Mesenchymal stem cell (in vitro differentiated cells and primary cell): Measurements from ENCODE around the gene ZSCAN22.

ENCODE experiments used
- DNase-seq: peaks from one replicate; pipeline ENCODE4 v3.0.0-alpha.2; 2013
- H2AFZ ChIP-seq: one replicate; pipeline ENCODE4 v1.6.1; 2013; ENCODE audit warnings: low read depth, mild to moderate bottlenecking, control low read depth, inconsistent platforms, low read length, moderate library complexity
- H2AK5ac ChIP-seq: 2 replicates; pipeline ENCODE4 v1.6.1; 2013; ENCODE audit warnings: low read length, moderate library complexity, mild to moderate bottlenecking, inconsistent platforms; ENCODE audit not compliant: severe bottlenecking
- H2BK120ac ChIP-seq: one replicate; pipeline ENCODE4 v1.6.1; 2013; ENCODE audit warnings: low read depth, mild to moderate bottlenecking, inconsistent platforms, low read length, moderate library complexity
- H2BK12ac ChIP-seq, 2 experiments: one replicate each; pipeline ENCODE4 v1.6.1; 2013; ENCODE audit warnings: inconsistent platforms in 2 of 2, low read length in 2 of 2, mild to moderate bottlenecking in 2 of 2, moderate library complexity in 2 of 2, control low read depth in 1 of 2
- H2BK15ac ChIP-seq: one replicate; pipeline ENCODE4 v1.6.1; 2013; ENCODE audit warnings: mild to moderate bottlenecking, low read depth, inconsistent platforms; ENCODE audit not compliant: poor library complexity, severe bottlenecking
- H2BK5ac ChIP-seq: 2 replicates; pipeline ENCODE4 v1.6.1; 2013; ENCODE audit warnings: low read depth, mild to moderate bottlenecking, low read length, control low read depth, inconsistent platforms; ENCODE audit not compliant: poor library complexity, severe bottlenecking
- H3K14ac ChIP-seq, 2 experiments: one replicate each; pipeline ENCODE4 v1.6.1; 2013; ENCODE audit warnings: inconsistent platforms in 2 of 2, low read length in 2 of 2, control low read depth in 1 of 2, mild to moderate bottlenecking in 1 of 2, moderate library complexity in 1 of 2
- H3K18ac ChIP-seq, 2 experiments: one replicate each; pipeline ENCODE4 v1.6.1; 2013; ENCODE audit warnings: inconsistent platforms in 2 of 2, low read length in 2 of 2, control low read depth in 1 of 2, low read depth in 1 of 2, mild to moderate bottlenecking in 1 of 2
- H3K23ac ChIP-seq, 2 experiments: one replicate each; pipeline ENCODE4 v1.6.1; 2013; ENCODE audit warnings: inconsistent platforms in 2 of 2, low read length in 2 of 2, mild to moderate bottlenecking in 2 of 2, moderate library complexity in 2 of 2, control low read depth in 1 of 2
- H3K27ac ChIP-seq: 2 replicates; pipeline ENCODE4 v1.5.1; 2013; ENCODE audit warnings: mild to moderate bottlenecking, moderate library complexity, low read length, control low read depth, inconsistent platforms; ENCODE audit not compliant: poor library complexity, severe bottlenecking
- H3K27me3 ChIP-seq, 2 experiments: 2 replicates each; pipeline versions ENCODE4 v1.6.1 to v1.7.0; 2013; ENCODE audit warnings: low read length in 2 of 2, mild to moderate bottlenecking in 2 of 2, moderate library complexity in 2 of 2, control low read depth in 1 of 2, inconsistent platforms in 1 of 2; ENCODE audit not compliant: control insufficient read depth in 1 of 2, insufficient read depth in 1 of 2
- H3K36me3 ChIP-seq, 2 experiments: 2 replicates each; pipeline versions ENCODE4 v1.6.1 to v1.7.0; 2013; ENCODE audit warnings: low read length in 2 of 2, control low read depth in 1 of 2, inconsistent platforms in 1 of 2, low read depth in 1 of 2, mild to moderate bottlenecking in 1 of 2; ENCODE audit not compliant: insufficient read depth in 2 of 2, control insufficient read depth in 1 of 2
- H3K4ac ChIP-seq, 2 experiments: one replicate each; pipeline ENCODE4 v1.6.1; 2013; ENCODE audit warnings: inconsistent platforms in 2 of 2, low read length in 2 of 2, mild to moderate bottlenecking in 2 of 2, moderate library complexity in 2 of 2, control low read depth in 1 of 2, low read depth in 1 of 2
- H3K4me1 ChIP-seq: 2 replicates; pipeline ENCODE4 v1.6.1; 2013; ENCODE audit warnings: low read depth, low read length, control low read depth; ENCODE audit not compliant: control insufficient read depth, insufficient read depth
- H3K4me2 ChIP-seq: 2 replicates; pipeline ENCODE4 v1.6.1; 2013; ENCODE audit warnings: low read length, mild to moderate bottlenecking, inconsistent platforms; ENCODE audit not compliant: poor library complexity, severe bottlenecking
- H3K4me3 ChIP-seq, 2 experiments: 2 replicates each; pipeline versions ENCODE4 v1.5.1 to v1.7.0; 2013; ENCODE audit warnings: low read length in 2 of 2, mild to moderate bottlenecking in 2 of 2, control low read depth in 1 of 2, low read depth in 1 of 2; ENCODE audit not compliant: insufficient read depth in 1 of 2
- H3K79me1 ChIP-seq: replicated peaks from 2 replicates; pipeline ENCODE4 v1.6.1; 2013; ENCODE audit warnings: mild to moderate bottlenecking, control low read depth, low read length, inconsistent platforms; ENCODE audit not compliant: poor library complexity, severe bottlenecking
- H3K9ac ChIP-seq: 2 replicates; pipeline ENCODE4 v1.7.0; 2013; ENCODE audit warnings: mild to moderate bottlenecking, low read length, moderate library complexity
- H3K9me3 ChIP-seq: 2 replicates; pipeline ENCODE4 v1.7.0; 2013; ENCODE audit warnings: mild to moderate bottlenecking, low read length; ENCODE audit not compliant: control insufficient read depth
- H4K8ac ChIP-seq: one replicate; pipeline ENCODE4 v1.6.1; 2013; ENCODE audit warnings: inconsistent platforms, mild to moderate bottlenecking, low read length, moderate library complexity
- H4K91ac ChIP-seq: one replicate; pipeline ENCODE4 v1.6.1; 2013; ENCODE audit warnings: mild to moderate bottlenecking, low read length, inconsistent platforms
- WGBS: methylation state at CpG from one replicate; pipeline ENCODE4 v1.1.7; 2013; ENCODE audit warnings: mixed read lengths; 5-methylcytosine and 5-hydroxymethylcytosine counted together

Gene ZSCAN22

DNA sequence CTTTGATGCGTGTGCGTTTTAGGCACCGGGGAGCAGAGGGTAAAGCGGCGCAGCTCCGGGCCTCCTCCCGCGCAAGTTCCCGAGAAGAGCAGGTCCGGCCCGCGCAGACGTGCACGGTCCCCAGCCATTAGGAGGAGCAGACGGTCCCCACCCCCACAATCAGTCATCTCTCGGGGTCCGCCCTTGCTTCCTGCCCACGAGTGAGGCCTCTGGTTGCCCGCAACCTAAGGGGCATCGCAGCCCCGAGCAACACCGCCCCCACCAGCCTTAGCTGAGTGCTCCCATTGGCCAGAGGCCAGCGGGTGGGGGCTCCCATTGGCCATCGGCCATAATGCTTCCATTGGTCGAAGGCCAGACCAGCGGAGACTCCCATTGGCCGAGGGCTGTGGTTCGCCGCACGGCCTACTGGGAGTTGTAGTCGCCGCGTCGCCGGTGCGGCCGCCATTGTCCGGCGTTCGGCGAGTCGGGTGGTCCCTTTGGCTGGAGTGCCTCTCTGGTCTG lies 48.2 kb upstream of the ZSCAN22 start, which contains the start of gene ZNF8:
ZNF8 (plus strand) TSS at position 415 of the 501 bp plus-strand sequence. CDS start 127 bp downstream, outside the sequence.
- peak within 1 kb of the TSS; percentile 47 for H2AFZ ChIP-seq
- peak within 1 kb of the TSS; percentile 84 for H3K4me2 ChIP-seq
- H4K91ac ChIP-seq: peak within 1 kb of the TSS; percentile 88
- H3K36me3 ChIP-seq: peaks cover 39 to 46% of the 10 kb centered on the region in 2 experiments
- H3K14ac ChIP-seq: peak within 1 kb of the TSS in 1 of 2 experiments; percentile 99
- peak within 1 kb of the TSS; percentile 94 for H3K27ac ChIP-seq
- H3K27me3 ChIP-seq: no peaks in the 10 kb centered on the region
- H3K79me1 ChIP-seq: peaks cover 9% of the 10 kb centered on the region
- peak within 1 kb of the TSS; percentile 73 for H2BK15ac ChIP-seq
- peak; percentile 99 for DNase-seq
- peaks cover 30% of the 10 kb centered on the region for H3K9me3 ChIP-seq
- H2BK120ac ChIP-seq: peak within 1 kb of the TSS; percentile 64
- peak within 1 kb of the TSS in 1 of 2 experiments; percentile 10 for H2BK12ac ChIP-seq
- under 1% methylated on average over 38 of the region's 42 CpGs for WGBS
- peak within 1 kb of the TSS; percentile 98 for H3K9ac ChIP-seq
- peak within 1 kb of the TSS; percentile 83 for H4K8ac ChIP-seq
- H2BK5ac ChIP-seq: peak within 1 kb of the TSS; percentile 79
- peak within 1 kb of the TSS in 1 of 2 experiments; percentile 81 for H3K23ac ChIP-seq
- H3K4me1 ChIP-seq: peaks cover 6% of the 10 kb centered on the region
- H3K18ac ChIP-seq: peak within 1 kb of the TSS; percentile 87 to 97
- no peak within 1 kb of the TSS for H2AK5ac ChIP-seq
- H3K4me3 ChIP-seq: peak within 1 kb of the TSS; percentile 88 to 97
- H3K4ac ChIP-seq: peak within 1 kb of the TSS; percentile 94 to 100

DNA sequence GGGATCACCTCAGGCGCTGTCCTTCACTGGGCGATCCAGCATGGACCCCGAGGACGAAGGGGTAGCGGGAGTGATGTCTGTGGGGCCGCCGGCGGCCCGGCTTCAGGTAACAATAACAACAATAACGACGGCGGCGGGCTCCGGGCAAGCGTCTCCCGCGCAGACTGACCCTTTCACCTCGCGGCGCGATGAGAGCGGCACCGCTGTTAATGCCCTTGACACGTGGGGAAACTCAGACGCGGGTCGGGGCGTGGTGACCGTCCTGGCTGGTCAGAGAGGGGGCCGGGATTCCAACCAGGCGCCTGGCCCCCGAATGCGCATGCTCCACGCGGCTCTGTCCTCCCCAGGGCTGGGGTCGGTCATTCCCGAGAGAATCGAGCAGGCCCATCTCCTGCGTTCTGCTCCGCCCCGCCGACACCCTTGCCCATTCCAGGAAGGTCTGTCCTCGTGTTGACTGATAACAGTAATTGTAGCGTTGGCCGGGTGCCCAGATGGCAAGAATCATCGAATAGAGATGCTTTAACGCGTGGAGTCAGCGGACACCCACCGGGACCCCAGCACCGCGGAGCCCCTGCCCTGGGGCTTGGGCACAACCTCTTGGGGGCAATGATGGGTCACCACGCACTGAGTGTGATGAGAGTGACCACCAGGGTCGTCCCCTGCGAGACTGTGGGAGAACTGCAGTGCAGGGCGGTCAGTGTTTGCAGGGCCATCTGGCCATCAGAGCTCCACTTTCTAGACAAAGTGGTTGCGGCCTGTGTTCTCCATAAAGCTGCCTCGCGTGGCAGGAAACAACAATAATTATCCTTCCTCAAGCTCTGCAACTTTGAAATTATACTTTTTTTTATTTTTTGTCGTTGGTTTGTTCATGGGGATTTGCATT lies 47.5 kb upstream of the ZSCAN22 start:
- Histone ChIP-seq H3K4me1 (peaks cover 6% of the 10 kb centered on the region), H3K9me3 (peaks cover 30% of the 10 kb centered on the region), H3K9ac (peak overlapping the region; percentile 98), H3K18ac (peak overlapping the region; percentile 87 to 97), H3K36me3 (peaks cover 36 to 49% of the 10 kb centered on the region in 2 experiments), H3K14ac (peak overlapping the region in 1 of 2 experiments; percentile 99), H3K23ac (peak overlapping the region in 1 of 2 experiments; percentile 81), H3K4me2 (peak overlapping the region; percentile 84), H3K4me3 (peak overlapping the region; percentile 88 to 97), H2BK120ac (peak overlapping the region; percentile 64), H2BK5ac (peak overlapping the region; percentile 33), H3K27me3 (no peaks in the 10 kb centered on the region), H4K91ac (peak overlapping the region; percentile 88), H3K27ac (peak overlapping the region; percentile 87), H2AFZ (peak overlapping the region; percentile 21), H2BK15ac (peak overlapping the region; percentile 73), H3K79me1 (peaks cover 8% of the 10 kb centered on the region), H4K8ac (peak overlapping the region; percentile 83), H2AK5ac (no peak overlapping the region), H3K4ac (peak overlapping the region; percentile 94 to 100), H2BK12ac (peak overlapping the region in 1 of 2 experiments; percentile 10)
- peak; percentile 78 for DNase-seq
- WGBS: 4% methylated on average over 60 of the region's 60 CpGs

DNA sequence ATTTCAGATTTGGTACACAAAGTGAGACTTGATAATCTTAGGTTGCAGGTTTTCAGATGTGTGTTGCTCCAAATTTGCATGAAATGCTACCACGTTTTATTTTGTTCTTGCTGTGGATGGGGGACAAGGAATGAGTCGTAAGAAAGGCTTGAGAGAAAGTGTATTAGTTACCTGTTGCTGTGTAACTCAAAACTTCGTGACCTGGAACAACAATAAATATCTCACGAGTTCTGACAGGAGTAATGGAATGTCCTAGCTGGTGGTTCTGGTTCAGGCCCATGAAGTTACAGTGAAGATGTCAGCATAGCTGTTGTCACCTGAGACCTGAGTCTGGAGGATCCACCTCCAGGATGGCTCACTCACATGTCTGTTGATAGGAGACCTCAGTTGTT lies 46.9 kb upstream of the ZSCAN22 start:
- no peak for DNase-seq
- Histone ChIP-seq H3K4ac (no peak overlapping the region), H3K23ac (peak overlapping the region in 1 of 2 experiments; percentile 2), H3K27me3 (no peaks in the 10 kb centered on the region), H2BK15ac (no peak overlapping the region), H2BK12ac (no peak overlapping the region), H2AFZ (no peak overlapping the region), H3K9me3 (peaks cover 27% of the 10 kb centered on the region), H3K9ac (peak overlapping the region; percentile 98), H2BK120ac (no peak overlapping the region), H2AK5ac (no peak overlapping the region), H3K4me1 (peaks cover 6% of the 10 kb centered on the region), H3K36me3 (peaks cover 42 to 46% of the 10 kb centered on the region in 2 experiments), H3K4me2 (no peak overlapping the region), H4K91ac (no peak overlapping the region), H3K4me3 (peak overlapping the region in 1 of 2 experiments; percentile 97), H3K18ac (no peak overlapping the region), H2BK5ac (no peak overlapping the region), H3K27ac (no peak overlapping the region), H4K8ac (no peak overlapping the region), H3K14ac (no peak overlapping the region), H3K79me1 (peaks cover 10% of the 10 kb centered on the region)
- WGBS: 78% methylated on average over 4 of the region's 4 CpGs

DNA sequence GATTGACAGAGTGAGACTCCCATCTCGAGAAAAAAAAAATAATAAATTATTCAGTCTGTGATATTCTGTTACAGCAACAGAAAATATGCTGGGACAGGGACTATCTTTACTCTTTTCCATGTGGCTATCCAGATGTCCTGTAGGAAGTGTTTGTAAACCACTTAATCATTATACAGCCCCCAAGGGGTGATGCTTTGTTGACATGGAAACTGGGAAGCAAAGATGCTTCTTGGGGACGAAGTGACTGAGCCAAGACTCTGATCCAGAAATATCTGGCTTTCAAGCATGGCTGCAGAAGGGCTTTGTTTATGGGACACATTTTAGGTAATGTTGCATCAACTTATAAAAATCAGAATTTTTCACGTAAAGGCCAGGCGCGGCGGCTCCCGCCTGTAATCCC lies 42.6 kb upstream of the ZSCAN22 start:
- Histone ChIP-seq H2BK15ac (no peak overlapping the region), H3K27me3 (no peaks in the 10 kb centered on the region), H3K18ac (no peak overlapping the region), H4K8ac (no peak overlapping the region), H3K4me1 (peaks cover 6% of the 10 kb centered on the region), H3K4me2 (no peak overlapping the region), H2AK5ac (no peak overlapping the region), H2AFZ (no peak overlapping the region), H3K36me3 (peaks cover 65 to 71% of the 10 kb centered on the region in 2 experiments), H2BK5ac (no peak overlapping the region), H3K79me1 (peaks cover 24% of the 10 kb centered on the region), H3K9ac (no peak overlapping the region), H3K4me3 (no peak overlapping the region), H2BK12ac (no peak overlapping the region), H4K91ac (no peak overlapping the region), H3K4ac (no peak overlapping the region), H3K27ac (no peak overlapping the region), H2BK120ac (no peak overlapping the region), H3K23ac (no peak overlapping the region), H3K14ac (no peak overlapping the region), H3K9me3 (peaks cover 49% of the 10 kb centered on the region)
- 95% methylated on average over 6 of the region's 7 CpGs for WGBS
- no peak for DNase-seq
